ENCODE measurements around the gene CDC37L1. TPM values are rescaled to one million over a fixed set of nuclear protein-coding genes. Genes with fewer than 3 reads are reported as not detected.

CDC37L1 gene
- total and polyA plus RNA-seq, 9 of the 15 experiments (the other 6 are each of a cell fraction or from before 2014, with no cell fraction given): 1.5 to 7.9 (median 6.0) TPM

DNA sequence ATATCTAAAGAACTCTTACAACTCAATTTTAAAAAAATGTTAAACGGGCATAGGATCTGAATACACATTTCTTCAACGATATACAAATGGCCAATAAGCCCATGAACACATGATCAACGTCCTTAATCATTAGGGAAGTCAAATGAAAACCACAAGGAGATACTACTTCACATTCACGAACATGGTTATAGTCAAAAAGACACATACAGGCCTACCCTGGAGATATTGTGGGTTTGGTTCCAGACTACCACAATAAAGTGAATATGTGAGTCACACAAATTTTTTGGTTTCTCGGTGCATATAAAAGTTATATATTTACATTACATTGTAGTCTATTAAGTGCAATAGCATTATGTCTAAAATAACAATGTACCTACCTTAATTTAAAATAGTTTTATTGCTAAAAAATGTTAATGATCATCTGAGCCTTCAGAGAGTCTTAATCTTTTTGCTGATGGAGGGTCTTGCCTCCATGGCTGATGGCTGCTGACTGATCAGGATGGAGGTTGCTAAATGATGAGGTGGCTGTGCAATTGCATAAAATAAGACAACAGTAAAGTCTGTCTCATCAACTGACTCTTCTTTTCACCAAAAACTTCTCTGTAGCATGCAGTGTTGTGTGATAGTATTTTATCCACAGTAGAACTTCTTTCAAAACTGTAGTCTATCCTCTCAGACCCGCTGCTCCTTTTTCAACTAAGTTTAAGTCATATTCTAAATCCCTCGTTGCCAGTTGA is 46.5 kb downstream of the CDC37L1 start:
- POLR2A ChIA-PET: no interaction called here

More for the DNA sequence above, 46.5 kb downstream of the CDC37L1 start:
- intact Hi-C loops (cut with micrococcal nuclease): no loop called here
- no peaks in the 10 kb centered on the region for H3K27me3 ChIP-seq (ENCODE audit: control insufficient read depth in 2 of 2, insufficient read depth in 2 of 2, low read length in 2 of 2)
- no peaks in the 10 kb centered on the region for H3K9me1 ChIP-seq (ENCODE audit: control insufficient read depth, insufficient read depth, low read length)
- no TSS peak for BruUV-seq (replicated peaks)
- no peaks in the 10 kb centered on the region for H4K20me1 ChIP-seq (replicated peaks; ENCODE audit: control insufficient read depth, insufficient read depth, low read length)
- FAIRE-seq (no peak), ATAC-seq (no peak), DNase-seq (ENCODE audit: extremely low read depth in 1 of 4, low spot score in 3 of 4) (no peak)
- in situ Hi-C loops (cut with MboI): loop anchor here (25.0 kb wide), 1 partner anchor 711 kb away; the partner anchor contains the start of gene PLGRKT
- peaks cover 36% of the 10 kb centered on the region for H3K79me2 ChIP-seq (ENCODE audit: control insufficient read depth, insufficient read depth, low read length)
- CTCF ChIA-PET (ENCODE audit: low intra/inter-chr PET ratio): no interaction called here
- peaks cover 34% of the 10 kb centered on the region for H3K36me3 ChIP-seq (ENCODE audit: control insufficient read depth, insufficient read depth, low read length)
- H3K4me2 ChIP-seq (ENCODE audit: insufficient read depth, low read length): no peak overlapping the region
- no peak overlapping the region for H3K9ac ChIP-seq (ENCODE audit: insufficient read depth in 1 of 2, low read depth in 2 of 2, low read length in 2 of 2)
- no peaks in the 10 kb centered on the region for H3K9me3 ChIP-seq (replicated peaks; ENCODE audit: control insufficient read depth, insufficient read depth, low read depth, low read length)
- TF ChIP-seq, protein P1, sequence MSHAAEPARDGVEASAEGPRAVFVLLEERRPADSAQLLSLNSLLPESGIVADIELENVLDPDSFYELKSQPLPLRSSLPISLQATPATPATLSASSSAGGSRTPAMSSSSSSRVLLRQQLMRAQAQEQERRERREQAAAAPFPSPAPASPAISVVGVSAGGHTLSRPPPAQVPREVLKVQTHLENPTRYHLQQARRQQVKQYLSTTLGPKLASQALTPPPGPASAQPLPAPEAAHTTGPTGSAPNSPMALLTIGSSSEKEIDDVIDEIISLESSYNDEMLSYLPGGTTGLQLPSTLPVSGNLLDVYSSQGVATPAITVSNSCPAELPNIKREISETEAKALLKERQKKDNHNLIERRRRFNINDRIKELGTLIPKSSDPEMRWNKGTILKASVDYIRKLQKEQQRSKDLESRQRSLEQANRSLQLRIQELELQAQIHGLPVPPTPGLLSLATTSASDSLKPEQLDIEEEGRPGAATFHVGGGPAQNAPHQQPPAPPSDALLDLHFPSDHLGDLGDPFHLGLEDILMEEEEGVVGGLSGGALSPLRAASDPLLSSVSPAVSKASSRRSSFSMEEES (CRISPR knock-in tag; IDR thresholded peaks at IDR 0.05): no peak
- TF ChIP-seq SRSF7 (optimal IDR thresholded peaks at IDR 0.05; ENCODE audit: low read depth, low read length) (no peak), PCBP1 (IDR thresholded peaks at IDR 0.05; ENCODE audit: low read depth, low read length, poor library complexity, severe bottlenecking) (no peak), E2F3 (CRISPR knock-in tag; IDR thresholded peaks at IDR 0.05) (no peak), KDM2B (CRISPR knock-in tag; IDR thresholded peaks at IDR 0.05) (no peak), MCM7 (IDR thresholded peaks at IDR 0.05) (no peak), ZNF507 (tag; conservative IDR thresholded peaks at IDR 0.05) (no peak)
- TF ChIP-seq, protein P2, sequence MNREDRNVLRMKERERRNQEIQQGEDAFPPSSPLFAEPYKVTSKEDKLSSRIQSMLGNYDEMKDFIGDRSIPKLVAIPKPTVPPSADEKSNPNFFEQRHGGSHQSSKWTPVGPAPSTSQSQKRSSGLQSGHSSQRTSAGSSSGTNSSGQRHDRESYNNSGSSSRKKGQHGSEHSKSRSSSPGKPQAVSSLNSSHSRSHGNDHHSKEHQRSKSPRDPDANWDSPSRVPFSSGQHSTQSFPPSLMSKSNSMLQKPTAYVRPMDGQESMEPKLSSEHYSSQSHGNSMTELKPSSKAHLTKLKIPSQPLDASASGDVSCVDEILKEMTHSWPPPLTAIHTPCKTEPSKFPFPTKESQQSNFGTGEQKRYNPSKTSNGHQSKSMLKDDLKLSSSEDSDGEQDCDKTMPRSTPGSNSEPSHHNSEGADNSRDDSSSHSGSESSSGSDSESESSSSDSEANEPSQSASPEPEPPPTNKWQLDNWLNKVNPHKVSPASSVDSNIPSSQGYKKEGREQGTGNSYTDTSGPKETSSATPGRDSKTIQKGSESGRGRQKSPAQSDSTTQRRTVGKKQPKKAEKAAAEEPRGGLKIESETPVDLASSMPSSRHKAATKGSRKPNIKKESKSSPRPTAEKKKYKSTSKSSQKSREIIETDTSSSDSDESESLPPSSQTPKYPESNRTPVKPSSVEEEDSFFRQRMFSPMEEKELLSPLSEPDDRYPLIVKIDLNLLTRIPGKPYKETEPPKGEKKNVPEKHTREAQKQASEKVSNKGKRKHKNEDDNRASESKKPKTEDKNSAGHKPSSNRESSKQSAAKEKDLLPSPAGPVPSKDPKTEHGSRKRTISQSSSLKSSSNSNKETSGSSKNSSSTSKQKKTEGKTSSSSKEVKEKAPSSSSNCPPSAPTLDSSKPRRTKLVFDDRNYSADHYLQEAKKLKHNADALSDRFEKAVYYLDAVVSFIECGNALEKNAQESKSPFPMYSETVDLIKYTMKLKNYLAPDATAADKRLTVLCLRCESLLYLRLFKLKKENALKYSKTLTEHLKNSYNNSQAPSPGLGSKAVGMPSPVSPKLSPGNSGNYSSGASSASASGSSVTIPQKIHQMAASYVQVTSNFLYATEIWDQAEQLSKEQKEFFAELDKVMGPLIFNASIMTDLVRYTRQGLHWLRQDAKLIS (CRISPR knock-in tag; IDR thresholded peaks at IDR 0.05): no peak
- TF ChIP-seq, protein P3, sequence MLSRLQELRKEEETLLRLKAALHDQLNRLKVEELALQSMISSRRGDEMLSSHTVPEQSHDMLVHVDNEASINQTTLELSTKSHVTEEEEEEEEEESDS (CRISPR knock-in tag; IDR thresholded peaks at IDR 0.05): no peak
- TF ChIP-seq, protein P4, sequence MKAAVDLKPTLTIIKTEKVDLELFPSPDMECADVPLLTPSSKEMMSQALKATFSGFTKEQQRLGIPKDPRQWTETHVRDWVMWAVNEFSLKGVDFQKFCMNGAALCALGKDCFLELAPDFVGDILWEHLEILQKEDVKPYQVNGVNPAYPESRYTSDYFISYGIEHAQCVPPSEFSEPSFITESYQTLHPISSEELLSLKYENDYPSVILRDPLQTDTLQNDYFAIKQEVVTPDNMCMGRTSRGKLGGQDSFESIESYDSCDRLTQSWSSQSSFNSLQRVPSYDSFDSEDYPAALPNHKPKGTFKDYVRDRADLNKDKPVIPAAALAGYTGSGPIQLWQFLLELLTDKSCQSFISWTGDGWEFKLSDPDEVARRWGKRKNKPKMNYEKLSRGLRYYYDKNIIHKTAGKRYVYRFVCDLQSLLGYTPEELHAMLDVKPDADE (conservative IDR thresholded peaks at IDR 0.05; ENCODE audit: control insufficient read depth, low read depth, low read length): no peak
- TF ChIP-seq, protein P5, sequence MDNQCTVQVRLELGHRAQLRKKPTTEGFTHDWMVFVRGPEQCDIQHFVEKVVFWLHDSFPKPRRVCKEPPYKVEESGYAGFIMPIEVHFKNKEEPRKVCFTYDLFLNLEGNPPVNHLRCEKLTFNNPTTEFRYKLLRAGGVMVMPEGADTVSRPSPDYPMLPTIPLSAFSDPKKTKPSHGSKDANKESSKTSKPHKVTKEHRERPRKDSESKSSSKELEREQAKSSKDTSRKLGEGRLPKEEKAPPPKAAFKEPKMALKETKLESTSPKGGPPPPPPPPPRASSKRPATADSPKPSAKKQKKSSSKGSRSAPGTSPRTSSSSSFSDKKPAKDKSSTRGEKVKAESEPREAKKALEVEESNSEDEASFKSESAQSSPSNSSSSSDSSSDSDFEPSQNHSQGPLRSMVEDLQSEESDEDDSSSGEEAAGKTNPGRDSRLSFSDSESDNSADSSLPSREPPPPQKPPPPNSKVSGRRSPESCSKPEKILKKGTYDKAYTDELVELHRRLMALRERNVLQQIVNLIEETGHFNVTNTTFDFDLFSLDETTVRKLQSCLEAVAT (IDR thresholded peaks at IDR 0.05): no peak
- TF ChIP-seq, protein P6, sequence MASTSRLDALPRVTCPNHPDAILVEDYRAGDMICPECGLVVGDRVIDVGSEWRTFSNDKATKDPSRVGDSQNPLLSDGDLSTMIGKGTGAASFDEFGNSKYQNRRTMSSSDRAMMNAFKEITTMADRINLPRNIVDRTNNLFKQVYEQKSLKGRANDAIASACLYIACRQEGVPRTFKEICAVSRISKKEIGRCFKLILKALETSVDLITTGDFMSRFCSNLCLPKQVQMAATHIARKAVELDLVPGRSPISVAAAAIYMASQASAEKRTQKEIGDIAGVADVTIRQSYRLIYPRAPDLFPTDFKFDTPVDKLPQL (IDR thresholded peaks at IDR 0.05; ENCODE audit: extremely low read depth, insufficient read length): no peak
- 85% methylated on average over 7 of the region's 7 CpGs for WGBS (ENCODE audit: insufficient coverage, low coverage, missing lambda C conversion rate)
- H2AFZ ChIP-seq (ENCODE audit: low read depth, low read length): no peak overlapping the region
- no peak overlapping the region for H3K27ac ChIP-seq (ENCODE audit: extremely low read depth, low read depth, low read length)
- no peaks in the 10 kb centered on the region for H3K4me1 ChIP-seq (replicated peaks in 1 of 2; ENCODE audit: control insufficient read depth in 2 of 2, insufficient read depth in 2 of 2, low read length in 2 of 2)
- no peak overlapping the region for H3K4me3 ChIP-seq
